Lung (tissue), 12 donors: ENCODE results near the gene POU6F2. TPM values are rescaled to one million over a fixed set of nuclear protein-coding genes. Genes with fewer than 3 reads are reported as not detected.

ENCODE experiments used
- ATAC-seq: fragments of 200-7000 bp; cut with Tn5 transposase; one replicate; pipeline ENCODE4 v1.9.1; 2020; ENCODE audit warnings: moderate number of reproducible peaks; ENCODE audit not compliant: insufficient read depth, low FRiP score
- DNase-seq, 3 donors: peaks; one replicate each; pipeline ENCODE4 v3.0.0-alpha.2; 2013 to 2017
- H3K27ac ChIP-seq, 2 donors: one replicate each; pipeline ENCODE4 v1.5.1; 2013; ENCODE audit warnings: mild to moderate bottlenecking in 2 of 2, moderate library complexity in 2 of 2, control low read depth in 1 of 2, inconsistent platforms in 1 of 2, low read depth in 1 of 2, low read length in 1 of 2
- H3K27me3 ChIP-seq, 3 donors: one replicate each; pipeline ENCODE4 v1.5.1; 2013; ENCODE audit warnings: low read length in 2 of 3; ENCODE audit not compliant: control insufficient read depth in 3 of 3, insufficient read depth in 3 of 3
- H3K36me3 ChIP-seq, 4 donors: one replicate each; pipeline ENCODE4 v1.5.1; 2013; ENCODE audit warnings: low read length in 4 of 4, mild to moderate bottlenecking in 1 of 4, moderate library complexity in 1 of 4; ENCODE audit not compliant: control insufficient read depth in 4 of 4, insufficient read depth in 4 of 4
- H3K4me1 ChIP-seq, 5 donors: one replicate each; pipeline ENCODE4 v1.5.1; 2013; ENCODE audit warnings: low read length in 5 of 5, mild to moderate bottlenecking in 2 of 5, moderate library complexity in 1 of 5; ENCODE audit not compliant: control insufficient read depth in 5 of 5, insufficient read depth in 5 of 5
- H3K4me3 ChIP-seq: one replicate; pipeline ENCODE4 v1.5.1; 2013; ENCODE audit warnings: mild to moderate bottlenecking, control low read depth, moderate library complexity
- H3K9ac ChIP-seq, 2 donors: one replicate each; pipeline ENCODE4 v1.5.1; 2013; ENCODE audit warnings: low read length in 2 of 2, control low read depth in 1 of 2; ENCODE audit not compliant: insufficient read depth in 1 of 2
- H3K9me3 ChIP-seq, 4 donors: one replicate each; pipeline ENCODE4 v1.5.1; 2013; ENCODE audit warnings: low read length in 3 of 4, mild to moderate bottlenecking in 1 of 4, moderate library complexity in 1 of 4; ENCODE audit not compliant: control insufficient read depth in 4 of 4, insufficient read depth in 3 of 4
- WGBS, 2 donors: extraction: QIAGEN DNeasy Blood & Tissue Kit; methylation state at CpG; one replicate each; pipeline ENCODE4 v1.1.7; 2013; 5-methylcytosine and 5-hydroxymethylcytosine counted together
- polyA plus RNA-seq, 2 donors: library from polyadenylated mRNA; stranded (reverse); fragments of 200-250 nt; gene quantifications; one replicate each; pipeline ENCODE4 v1.2.1, GENCODE V29; 2013
- total RNA-seq, 2 donors: library from RNA; depleted of rRNA in 1 of 2; stranded (reverse); fragments of >200 nt in 1 of 2; gene quantifications; one replicate each; pipeline ENCODE4 v1.2.1, GENCODE V29; 2014 to 2021
- TF ChIP-seq, protein P1 (sequence below): IDR thresholded peaks from 2 replicates; pipeline ENCODE4 v1.5.1; 2012; ENCODE audit warnings: mild to moderate bottlenecking; ENCODE audit errors: control extremely low read depth, extremely low read depth
- donor health status: control.
- donor health status: control.
- donor health status: Bipolar disorder and iron deficiency.
- donor health status: healthy.
- donor health status: DM: yes; HTN: yes; CAD: no.

The POU6F2 gene
- total and polyA plus RNA-seq, 4 donors, result 0.08 to 0.18 TPM; not detected in 2

DNA sequence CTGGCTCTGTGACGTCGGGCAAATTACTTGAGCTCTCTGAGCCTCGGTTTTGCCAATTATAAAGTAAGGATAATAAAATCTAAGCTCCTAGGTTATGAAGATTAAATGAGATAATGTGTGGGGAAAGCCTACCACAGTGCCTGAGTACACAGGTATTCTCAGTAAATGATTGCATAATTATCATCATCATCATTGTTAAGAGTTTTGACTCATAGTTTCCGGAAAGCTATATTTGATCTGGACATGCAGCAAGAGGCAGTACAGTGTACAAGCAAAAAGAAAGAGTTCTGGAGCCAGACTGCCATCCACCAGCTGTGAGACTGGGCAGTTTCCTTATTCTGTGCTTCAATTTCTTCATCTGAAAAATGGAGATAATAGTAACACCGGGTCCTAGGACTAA lies 432.9 kb downstream of the POU6F2 start:
- TF ChIP-seq, protein P1, sequence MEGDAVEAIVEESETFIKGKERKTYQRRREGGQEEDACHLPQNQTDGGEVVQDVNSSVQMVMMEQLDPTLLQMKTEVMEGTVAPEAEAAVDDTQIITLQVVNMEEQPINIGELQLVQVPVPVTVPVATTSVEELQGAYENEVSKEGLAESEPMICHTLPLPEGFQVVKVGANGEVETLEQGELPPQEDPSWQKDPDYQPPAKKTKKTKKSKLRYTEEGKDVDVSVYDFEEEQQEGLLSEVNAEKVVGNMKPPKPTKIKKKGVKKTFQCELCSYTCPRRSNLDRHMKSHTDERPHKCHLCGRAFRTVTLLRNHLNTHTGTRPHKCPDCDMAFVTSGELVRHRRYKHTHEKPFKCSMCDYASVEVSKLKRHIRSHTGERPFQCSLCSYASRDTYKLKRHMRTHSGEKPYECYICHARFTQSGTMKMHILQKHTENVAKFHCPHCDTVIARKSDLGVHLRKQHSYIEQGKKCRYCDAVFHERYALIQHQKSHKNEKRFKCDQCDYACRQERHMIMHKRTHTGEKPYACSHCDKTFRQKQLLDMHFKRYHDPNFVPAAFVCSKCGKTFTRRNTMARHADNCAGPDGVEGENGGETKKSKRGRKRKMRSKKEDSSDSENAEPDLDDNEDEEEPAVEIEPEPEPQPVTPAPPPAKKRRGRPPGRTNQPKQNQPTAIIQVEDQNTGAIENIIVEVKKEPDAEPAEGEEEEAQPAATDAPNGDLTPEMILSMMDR, result no peak
- ATAC-seq, result no peak

DNA sequence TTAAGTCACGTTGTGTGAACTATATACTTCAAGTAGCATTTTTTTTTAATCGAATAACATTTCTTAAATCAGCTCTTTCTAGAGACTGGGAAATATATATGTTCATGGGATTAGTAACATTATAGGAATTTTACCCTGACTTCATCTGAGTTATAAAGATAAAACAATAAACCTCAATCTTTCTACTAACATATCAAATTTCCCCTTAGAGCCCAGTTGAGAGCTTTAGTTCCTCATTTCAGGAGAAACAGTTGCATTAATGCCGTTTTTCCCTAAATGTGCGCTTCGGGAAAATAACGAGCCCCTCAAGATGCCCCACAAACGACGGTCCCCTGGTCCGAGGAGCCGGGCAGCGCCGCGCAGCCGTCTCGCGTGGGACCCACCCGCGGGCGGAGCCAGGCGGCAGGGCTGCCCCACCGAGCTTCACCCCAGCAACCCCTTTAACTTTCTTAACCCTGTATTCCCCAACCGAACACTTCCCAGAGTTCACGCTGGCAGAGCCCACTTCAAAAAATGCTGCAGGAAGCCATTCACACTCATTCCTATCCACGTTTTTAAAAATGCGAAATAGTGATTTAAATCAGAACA lies 436.0 kb downstream of the POU6F2 start:
- Histone ChIP-seq H3K27ac (no peak overlapping the region), H3K9me3 (no peaks in the 10 kb centered on the region), H3K9ac (peak overlapping the region; percentile 8 to 71), H3K4me3 (peak overlapping the region; percentile 42), H3K4me1 (peaks cover 0 to 4% (median 0%) of the 10 kb centered on the region in 5 donors), H3K27me3 (no peaks in the 10 kb centered on the region), H3K36me3 (no peaks in the 10 kb centered on the region)
- DNase-seq (peak; percentile 19 to 29 (median 21)), ATAC-seq (no peak)
- TF ChIP-seq, protein P1, result no peak
- WGBS, 2 donors, result 7 to 8% methylated on average over 25 of the region's 25 CpGs

More for the DNA sequence above, 432.9 kb downstream of the POU6F2 start:
- H3K9me3 ChIP-seq, result no peaks in the 10 kb centered on the region
- no peaks in the 10 kb centered on the region for H3K36me3 ChIP-seq
- no peak overlapping the region for H3K27ac ChIP-seq
- peaks cover 0 to 4% (median 0%) of the 10 kb centered on the region in 5 donors for H3K4me1 ChIP-seq
- H3K27me3 ChIP-seq, result no peaks in the 10 kb centered on the region
- H3K4me3 ChIP-seq, result no peak overlapping the region
- WGBS, 2 donors, result 91 to 96% methylated on average over 5 of the region's 5 CpGs
- no peak for DNase-seq
- no peak overlapping the region for H3K9ac ChIP-seq

DNA sequence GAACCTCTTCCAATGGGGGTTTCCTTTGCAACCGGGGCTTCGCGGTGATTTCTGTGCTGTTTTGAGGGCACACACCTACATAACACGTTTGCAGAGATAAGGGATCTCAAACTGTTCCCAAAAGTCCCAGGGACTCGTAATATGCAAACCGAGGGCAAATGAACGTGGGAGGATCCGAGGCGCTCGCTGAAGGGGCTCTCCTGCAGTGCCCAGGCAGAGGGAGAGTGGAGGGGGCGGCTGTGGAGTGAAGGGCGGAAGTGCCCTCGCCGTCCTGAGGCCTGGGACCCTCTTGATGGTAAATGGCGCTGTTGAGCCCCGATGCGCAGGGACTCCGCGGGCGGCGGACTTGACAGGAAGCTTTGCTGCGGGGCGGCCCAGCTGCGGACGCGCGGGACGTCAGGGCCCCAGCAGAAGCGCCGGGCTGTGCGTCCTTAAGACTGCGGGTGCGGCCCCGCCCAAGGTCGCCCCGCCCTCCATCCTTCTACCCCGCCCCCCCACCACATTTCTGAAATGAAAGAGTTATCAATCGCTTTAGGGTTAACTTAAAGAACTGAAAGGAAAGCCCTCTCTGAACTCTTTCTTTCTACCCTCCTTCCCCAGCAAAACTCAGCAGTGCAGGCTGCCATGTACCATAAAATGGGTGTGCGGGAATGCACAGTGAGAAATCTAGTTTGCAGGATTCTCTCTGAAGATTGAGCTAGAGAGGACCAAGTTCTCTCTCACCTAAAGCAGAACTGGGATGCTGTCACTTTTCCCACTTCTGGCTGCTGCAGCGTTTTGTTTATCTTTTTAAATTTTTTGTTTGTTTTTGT lies 436.7 kb downstream of the POU6F2 start:
- Histone ChIP-seq H3K36me3 (no peaks in the 10 kb centered on the region), H3K27me3 (no peaks in the 10 kb centered on the region), H3K27ac (no peak overlapping the region), H3K4me1 (peaks cover 0 to 4% (median 0%) of the 10 kb centered on the region in 5 donors), H3K9me3 (no peaks in the 10 kb centered on the region), H3K4me3 (peak overlapping the region; percentile 42), H3K9ac (peak overlapping the region; percentile 8 to 71)
- TF ChIP-seq, protein P1, result no peak
- ATAC-seq (peak; percentile 75), DNase-seq (peak; percentile 72 to 82 (median 72))
- WGBS, 2 donors, result 1 to 2% methylated on average over 36 to 40 of the region's 40 CpGs
